OCI-LY1 (cell line): ENCODE data around the gene EFEMP2.

Experiments used
- H2AFZ ChIP-seq: fragments of 200-600 bp; sonication (generic), shearing (Covaris generic); 2 replicates; pipeline ENCODE4 v1.6.0; 2014; ENCODE audit warnings: antibody characterized with exemption, mild to moderate bottlenecking, low read length
- H3F3A ChIP-seq: fragments of 200-600 bp; sonication (generic), shearing (Covaris generic); 2 replicates; pipeline ENCODE4 v1.6.0; 2014; ENCODE audit warnings: mild to moderate bottlenecking, antibody characterized with exemption, low read length, moderate library complexity; ENCODE audit not compliant: insufficient read depth
- H3K27ac ChIP-seq: fragments of 200-600 bp; sonication (generic); 2 replicates; pipeline ENCODE4 v1.5.1; 2014; ENCODE audit warnings: low read length, mixed run types, mild to moderate bottlenecking, low read depth; ENCODE audit not compliant: poor library complexity, severe bottlenecking
- H3K27me3 ChIP-seq: fragments of 200-600 bp; sonication (generic); 2 replicates; pipeline ENCODE4 v1.6.0; 2014; ENCODE audit warnings: antibody characterized with exemption, mild to moderate bottlenecking, low read length, moderate library complexity; ENCODE audit not compliant: insufficient read depth
- H3K36me3 ChIP-seq: fragments of 200-600 bp; sonication (generic); 2 replicates; pipeline ENCODE4 v1.6.1; 2014; ENCODE audit warnings: mild to moderate bottlenecking, antibody characterized with exemption, low read length, moderate library complexity, mixed read lengths; ENCODE audit not compliant: insufficient read depth
- H3K4me1 ChIP-seq: fragments of 200-600 bp; sonication (generic); 2 replicates; pipeline ENCODE4 v1.5.1; 2014; ENCODE audit warnings: mild to moderate bottlenecking, low read length, moderate library complexity; ENCODE audit not compliant: insufficient read depth, severe bottlenecking
- H3K4me2 ChIP-seq: fragments of 200-600 bp; sonication (generic), shearing (Covaris generic); 2 replicates; pipeline ENCODE4 v1.6.1; 2014; ENCODE audit warnings: low read length
- H3K4me3 ChIP-seq: fragments of 200-600 bp; sonication (generic); 2 replicates; pipeline ENCODE4 v1.5.1; 2014; ENCODE audit warnings: low read length, low read depth, mild to moderate bottlenecking, mixed read lengths; ENCODE audit not compliant: poor library complexity, severe bottlenecking
- H3K79me2 ChIP-seq: fragments of 200-600 bp; shearing (Covaris generic); 2 replicates; pipeline ENCODE4 v1.6.1; 2016; ENCODE audit warnings: mixed run types, low read length, mixed read lengths; ENCODE audit not compliant: insufficient read depth
- H3K9ac ChIP-seq: fragments of 200-600 bp; sonication (generic), shearing (Covaris generic); 2 replicates; pipeline ENCODE4 v1.6.1; 2014; ENCODE audit warnings: mild to moderate bottlenecking, low read length, mixed read lengths
- H3K9me2 ChIP-seq: fragments of 200-600 bp; sonication (generic), shearing (Covaris generic); 2 replicates; pipeline ENCODE4 v1.6.1; 2014; ENCODE audit warnings: low read depth, mild to moderate bottlenecking, low read length, mixed read lengths
- H3K9me3 ChIP-seq: fragments of 200-600 bp; shearing (Covaris generic); 2 replicates; pipeline ENCODE4 v1.6.1; 2014; ENCODE audit warnings: low read length, mixed read lengths
- H4K20me1 ChIP-seq: fragments of 200-600 bp; sonication (generic), shearing (Covaris generic); 2 replicates; pipeline ENCODE4 v1.6.0; 2016; ENCODE audit warnings: mild to moderate bottlenecking, low read length; ENCODE audit not compliant: insufficient read depth
- CTCF ChIP-seq: fragments of 200-600 bp; sonication (generic), shearing (Covaris generic); IDR thresholded peaks from 2 replicates; pipeline ENCODE4 v1.5.1; 2017; ENCODE audit warnings: mild to moderate bottlenecking, antibody characterized with exemption, low read length, moderate library complexity, mixed read lengths
- EZH2 ChIP-seq: fragments of 200-600 bp; sonication (generic), shearing (Covaris generic); IDR thresholded peaks from 2 replicates; pipeline ENCODE4 v1.8.0; 2017; ENCODE audit warnings: borderline replicate concordance, mixed run types, mild to moderate bottlenecking, antibody characterized with exemption, low read length, moderate library complexity, mixed read lengths

The EFEMP2 gene

GRCh38 chr11:65861165-65861505, 11.5 kb downstream of the EFEMP2 start:
- Histone ChIP-seq H3K9me2 (no peaks in the 10 kb centered on the region), H3K27ac (peak overlapping the region; percentile 94), H3K79me2 (peaks cover 20% of the 10 kb centered on the region), H4K20me1 (peaks cover 5% of the 10 kb centered on the region; the same call in 1 of the 2 replicates), H3K4me1 (peaks cover 31% of the 10 kb centered on the region), H3K27me3 (no peaks in the 10 kb centered on the region), H3K4me3 (peak overlapping the region; percentile 99), H3K9ac (peak overlapping the region; percentile 87), H3F3A (0 out of 2 replicates have a peak, but pooled peaks cover 5% of the 10 kb centered on the region), H2AFZ (no peak overlapping the region), H3K4me2 (peak overlapping the region; percentile 82), H3K9me3 (no peaks in the 10 kb centered on the region), H3K36me3 (peaks cover 64% of the 10 kb centered on the region)
- TF ChIP-seq EZH2 (no peak), CTCF (no peak)

DNA sequence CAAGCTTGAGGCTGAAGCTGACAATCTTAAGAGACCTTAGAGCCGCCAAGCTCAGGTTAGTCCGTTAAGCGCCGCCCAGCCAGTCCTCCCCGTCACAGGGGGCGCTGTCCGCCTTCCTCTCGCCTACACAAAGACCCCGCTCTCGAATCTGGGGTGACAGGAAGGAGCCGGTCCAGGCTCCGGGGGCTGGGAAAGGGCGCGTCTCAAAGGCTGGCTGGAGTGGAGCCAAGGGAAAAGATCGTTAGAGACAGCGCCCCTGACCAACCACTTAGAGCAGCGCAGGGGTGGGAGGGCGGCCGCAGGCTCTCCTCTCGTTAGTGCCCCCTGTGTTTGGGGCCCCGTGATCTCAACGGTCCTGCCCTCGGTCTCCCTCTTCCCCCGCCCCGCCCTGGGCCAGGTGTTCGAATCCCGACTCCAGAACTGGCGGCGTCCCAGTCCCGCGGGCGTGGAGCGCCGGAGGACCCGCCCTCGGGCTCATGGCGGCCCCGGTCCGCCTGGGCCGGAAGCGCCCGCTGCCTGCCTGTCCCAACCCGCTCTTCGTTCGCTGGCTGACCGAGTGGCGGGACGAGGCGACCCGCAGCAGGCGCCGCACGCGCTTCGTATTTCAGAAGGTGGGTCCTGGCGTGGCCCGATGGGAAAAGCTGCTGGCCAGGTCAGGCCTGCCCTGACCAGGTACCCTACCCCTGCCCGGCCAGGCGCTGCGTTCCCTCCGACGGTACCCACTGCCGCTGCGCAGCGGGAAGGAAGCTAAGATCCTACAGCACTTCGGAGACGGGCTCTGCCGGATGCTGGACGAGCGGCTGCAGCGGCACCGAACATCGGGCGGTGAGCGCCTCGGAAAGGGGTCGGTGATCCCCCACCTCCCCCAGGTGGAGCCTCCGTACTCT, 12.1 kb downstream of the EFEMP2 start, which contains the start of gene MUS81:
TSS of gene MUS81 (plus strand) at position 156 of the 887 bp plus-strand sequence. CDS start at position 477, 321 bp downstream.
- Histone ChIP-seq H3K36me3 (peaks cover 64% of the 10 kb centered on the region), H3K27ac (peak within 1 kb of the TSS; percentile 94), H3K4me2 (peak within 1 kb of the TSS; percentile 88), H3K9me3 (no peaks in the 10 kb centered on the region), H3F3A (0 out of 2 replicates have a peak, but pooled peaks cover 5% of the 10 kb centered on the region), H4K20me1 (peaks cover 5% of the 10 kb centered on the region; the same call in 1 of the 2 replicates), H2AFZ (no peak within 1 kb of the TSS), H3K9me2 (no peaks in the 10 kb centered on the region), H3K9ac (peak within 1 kb of the TSS; percentile 87), H3K27me3 (no peaks in the 10 kb centered on the region), H3K79me2 (peaks cover 23% of the 10 kb centered on the region), H3K4me3 (peak within 1 kb of the TSS; percentile 99), H3K4me1 (peaks cover 32% of the 10 kb centered on the region)
- TF ChIP-seq EZH2 (no peak), CTCF (peak; percentile 93)

GRCh38 chr11:65859812-65860277, 12.8 kb downstream of the EFEMP2 start:
- H3K9me3 ChIP-seq: no peaks in the 10 kb centered on the region
- H3K27me3 ChIP-seq: no peaks in the 10 kb centered on the region
- H3K27ac ChIP-seq: peak overlapping the region; percentile 94
- H3K9me2 ChIP-seq: no peaks in the 10 kb centered on the region
- 0 out of 2 replicates have a peak, but pooled peaks cover 5% of the 10 kb centered on the region for H3F3A ChIP-seq
- peaks cover 64% of the 10 kb centered on the region for H3K36me3 ChIP-seq
- H4K20me1 ChIP-seq: peaks cover 5% of the 10 kb centered on the region; the same call in 1 of the 2 replicates
- peak overlapping the region; percentile 82 for H3K4me2 ChIP-seq
- peak overlapping the region; percentile 87 for H3K9ac ChIP-seq
- peaks cover 32% of the 10 kb centered on the region for H3K4me1 ChIP-seq
- no peak overlapping the region for H2AFZ ChIP-seq
- peaks cover 23% of the 10 kb centered on the region for H3K79me2 ChIP-seq
- TF ChIP-seq CTCF (no peak), EZH2 (no peak)
- peak overlapping the region; percentile 99 for H3K4me3 ChIP-seq
